GM19025 (cell line): ENCODE measurements around the gene SARM1.

ENCODE experiments used
- ATAC-seq: cut with Tn5 transposase; IDR thresholded peaks from one replicate; pipeline ENCODE4 v1.9.1; 2021; ENCODE audit warnings: mild to moderate bottlenecking, low read depth, moderate library complexity; ENCODE audit not compliant: unreplicated experiment

The SARM1 gene

DNA sequence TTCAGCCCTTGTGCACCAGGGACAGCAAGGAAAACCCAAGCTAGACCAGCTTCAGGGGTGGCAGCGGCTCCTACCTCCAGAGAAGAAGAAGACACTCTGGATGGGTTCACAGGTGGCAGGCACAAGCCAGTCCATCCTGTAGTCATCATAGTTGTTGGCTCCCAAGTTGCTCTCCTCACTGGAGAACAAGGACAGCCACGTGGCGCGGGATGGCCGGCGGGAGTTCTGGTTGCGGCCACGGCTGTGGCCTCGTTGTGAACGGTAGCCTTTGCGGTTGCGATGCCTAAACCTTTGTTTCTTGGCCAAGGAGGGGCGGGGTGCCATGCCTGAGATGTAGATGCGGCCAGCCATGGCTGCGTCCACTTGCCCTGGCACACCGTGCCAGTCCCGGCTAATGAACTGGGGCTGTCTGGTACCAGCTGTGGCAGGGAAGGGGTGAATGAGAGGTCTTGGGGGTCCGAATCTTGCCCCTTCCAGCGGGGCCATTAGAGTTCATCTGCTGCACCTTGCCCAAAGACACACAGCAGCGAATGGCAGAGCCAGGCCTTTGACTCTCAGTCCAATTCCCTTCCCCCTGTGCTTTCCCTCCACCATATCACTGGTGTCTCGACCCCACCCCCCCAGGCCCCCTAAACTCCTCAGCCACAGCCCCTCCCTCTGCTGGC lies 3.7 kb upstream of the SARM1 start:
- ATAC-seq, result no peak

DNA sequence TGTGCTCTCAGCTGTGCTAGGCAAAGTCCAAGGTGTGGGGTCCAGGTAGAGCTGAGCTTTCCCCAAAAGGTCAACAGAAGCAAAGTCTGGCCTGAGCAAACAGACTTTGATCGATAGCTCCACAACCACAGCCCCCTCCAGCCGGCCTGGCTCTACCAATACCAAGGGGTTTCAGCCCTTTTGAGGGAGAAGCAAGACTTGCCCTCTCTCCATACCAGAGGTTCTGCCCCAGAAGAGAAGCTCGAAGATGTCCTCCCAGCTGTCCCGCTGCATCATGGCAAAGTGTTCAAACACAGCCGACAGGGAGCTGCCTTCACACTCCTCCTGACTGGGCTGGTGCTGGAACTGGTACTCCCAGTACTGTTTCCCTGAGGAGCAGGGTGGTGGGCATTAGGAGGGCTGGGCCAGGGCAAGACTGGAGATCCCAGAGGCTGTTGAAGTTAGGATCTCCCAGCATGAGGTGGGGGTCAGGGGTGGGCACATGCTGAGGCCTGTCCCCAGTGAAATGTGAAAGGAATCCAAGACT lies 3.1 kb upstream of the SARM1 start:
- ATAC-seq, result no peak

DNA sequence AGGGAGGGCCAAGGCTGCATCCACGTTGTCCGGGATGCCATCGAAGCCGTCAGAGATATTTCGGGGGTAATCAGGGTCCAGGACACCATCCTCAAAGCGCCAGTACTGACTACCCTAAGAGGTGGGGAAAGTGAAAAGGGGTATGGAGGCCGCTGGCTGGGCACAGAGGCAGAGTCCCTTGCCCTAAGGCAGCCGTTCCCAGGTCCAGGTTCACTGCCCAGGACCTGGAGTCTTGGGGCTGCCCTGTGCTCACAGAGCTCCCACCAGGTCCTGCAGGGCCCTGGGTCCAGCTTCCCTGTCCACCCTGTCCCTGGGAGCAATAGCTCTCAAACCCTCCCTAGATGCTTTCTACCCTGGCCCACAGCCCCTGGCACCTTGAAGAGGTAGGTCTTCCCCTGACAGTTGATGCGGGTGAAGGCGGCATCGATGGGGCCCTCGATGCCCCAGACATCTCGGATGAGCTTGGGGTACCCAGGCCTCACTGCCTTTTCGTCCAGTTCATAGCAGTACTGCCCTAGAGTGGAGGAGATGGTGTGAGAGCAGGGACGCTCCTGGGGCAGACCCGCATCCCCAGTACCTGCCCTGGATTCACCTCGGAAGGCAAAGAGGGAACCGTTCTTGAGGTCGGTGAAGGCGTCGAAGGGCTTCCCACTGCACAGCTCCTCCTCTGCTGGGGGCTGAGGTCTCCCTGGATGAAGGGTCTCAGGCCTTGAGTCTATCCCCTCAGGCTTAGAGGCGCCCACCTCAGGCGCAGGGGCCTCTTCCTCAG lies 2.4 kb upstream of the SARM1 start:
- ATAC-seq, result no peak

DNA sequence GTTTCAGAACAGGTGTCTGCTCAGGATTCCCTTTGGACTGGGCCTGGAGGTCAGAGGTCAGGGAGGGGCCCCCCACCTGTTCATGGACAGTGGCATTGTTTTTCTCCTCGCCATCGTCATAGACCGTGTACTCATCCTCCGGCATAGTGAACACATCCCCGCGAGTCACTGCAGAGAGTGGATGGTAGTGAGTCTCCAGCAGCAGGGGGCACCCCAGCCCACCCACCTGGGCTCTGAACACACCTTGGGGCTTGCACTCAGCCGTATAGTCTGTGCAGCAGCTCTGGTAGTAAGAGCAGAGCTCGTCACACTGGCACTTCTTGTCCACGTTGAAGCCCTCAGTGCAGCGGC lies 1.8 kb upstream of the SARM1 start:
- ATAC-seq, result no peak

DNA sequence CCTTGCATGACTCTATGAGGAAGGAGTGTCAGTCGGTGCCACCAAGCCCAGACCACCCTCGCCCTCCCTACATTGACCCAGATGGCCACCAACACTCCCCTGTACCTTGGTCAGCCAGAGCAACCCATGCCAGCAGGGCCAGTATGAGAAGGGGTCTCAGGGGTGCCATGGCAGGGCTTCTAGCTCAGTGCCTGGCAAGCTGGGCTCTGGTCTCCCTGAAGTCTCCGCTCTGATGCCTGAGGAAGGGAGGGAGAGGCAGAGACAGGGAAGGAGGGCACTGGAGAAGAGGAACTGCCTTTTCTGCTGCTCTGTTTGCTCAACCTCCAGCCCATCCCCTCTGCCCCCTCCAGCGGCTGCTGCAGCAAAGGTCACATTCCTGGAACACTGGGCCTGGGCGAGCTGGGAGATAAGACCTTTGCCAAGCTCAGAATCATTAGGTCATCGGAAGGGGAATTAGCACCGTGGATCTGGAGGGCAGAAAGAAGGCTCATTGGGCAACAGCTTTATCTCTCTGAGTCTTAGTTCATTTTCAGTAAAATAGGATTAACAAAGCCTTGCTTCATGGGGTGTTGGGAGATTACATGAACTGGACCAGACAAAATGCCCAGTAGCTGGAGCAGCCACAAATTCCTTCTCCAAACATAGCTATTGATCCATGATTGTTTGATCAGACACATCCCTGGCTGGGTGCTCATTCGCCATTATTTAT lies 1.3 kb upstream of the SARM1 start, which contains the start of gene VTN:
Gene VTN (minus strand): TSS at position 273 of the 709 bp plus-strand sequence. CDS start 104 bp downstream, at position 169.
- no peak for ATAC-seq

DNA sequence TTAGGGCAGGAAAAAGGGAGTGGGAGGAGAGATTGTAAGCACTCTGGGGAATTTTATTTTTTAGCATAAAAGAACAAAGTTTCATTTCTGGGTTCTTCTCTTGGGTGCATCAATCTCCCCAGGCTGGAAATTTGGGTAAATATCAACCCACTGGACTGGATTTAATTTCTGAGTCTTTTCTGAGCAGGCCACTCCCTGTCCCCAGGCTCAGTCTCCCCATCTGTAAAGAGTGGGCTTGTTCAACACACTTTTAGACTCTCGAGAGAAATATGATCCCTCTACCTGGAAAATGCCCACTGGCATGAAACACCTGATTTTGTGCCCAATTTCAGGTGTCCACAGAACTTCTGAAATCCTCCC lies 770 bp upstream of the SARM1 start:
- no peak for ATAC-seq

DNA sequence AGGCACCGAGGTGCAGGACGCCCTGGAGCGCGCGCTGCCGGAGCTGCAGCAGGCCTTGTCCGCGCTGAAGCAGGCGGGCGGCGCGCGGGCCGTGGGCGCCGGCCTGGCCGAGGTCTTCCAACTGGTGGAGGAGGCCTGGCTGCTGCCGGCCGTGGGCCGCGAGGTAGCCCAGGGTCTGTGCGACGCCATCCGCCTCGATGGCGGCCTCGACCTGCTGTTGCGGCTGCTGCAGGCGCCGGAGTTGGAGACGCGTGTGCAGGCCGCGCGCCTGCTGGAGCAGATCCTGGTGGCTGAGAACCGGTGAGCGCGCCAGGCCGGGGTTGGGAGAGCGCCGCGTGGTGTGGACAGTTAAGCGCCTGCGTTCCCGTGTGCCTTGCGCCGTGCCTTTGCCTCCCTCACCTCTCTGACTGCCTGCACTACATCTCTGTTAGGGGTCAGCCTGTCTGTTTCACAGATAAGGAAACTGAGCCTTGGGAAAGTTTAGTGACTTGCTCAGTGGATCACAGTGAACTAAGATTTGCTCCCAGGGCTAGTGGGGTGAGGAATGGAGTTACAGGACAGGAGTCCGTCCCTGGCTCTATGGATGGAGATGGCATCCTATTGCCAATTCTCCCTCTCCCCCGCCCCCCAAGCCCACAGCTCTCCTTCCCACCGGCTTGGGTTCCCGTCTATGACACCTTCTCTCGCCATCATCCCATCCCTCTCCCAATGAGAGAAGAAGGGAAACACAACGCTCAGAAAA lies 880 bp downstream of the SARM1 start:
- peak; percentile 8 for ATAC-seq

DNA sequence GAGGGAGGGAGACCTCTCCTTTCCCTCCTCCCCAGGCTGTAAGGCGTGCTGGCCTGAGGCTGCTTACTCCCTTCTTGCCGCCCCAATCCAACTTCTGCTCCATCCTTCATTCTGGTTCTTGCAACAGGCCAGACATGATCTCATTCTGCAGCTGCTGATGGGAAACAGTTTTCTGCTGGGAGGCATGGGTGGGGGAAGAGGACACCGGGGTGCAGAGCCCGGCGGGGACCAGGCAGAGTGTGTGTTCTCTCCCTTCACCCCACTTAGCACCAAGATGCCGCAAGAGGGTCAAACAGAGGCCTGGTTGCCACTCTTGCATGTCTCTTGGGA lies 1.4 kb downstream of the SARM1 start:
- ATAC-seq, result no peak

DNA sequence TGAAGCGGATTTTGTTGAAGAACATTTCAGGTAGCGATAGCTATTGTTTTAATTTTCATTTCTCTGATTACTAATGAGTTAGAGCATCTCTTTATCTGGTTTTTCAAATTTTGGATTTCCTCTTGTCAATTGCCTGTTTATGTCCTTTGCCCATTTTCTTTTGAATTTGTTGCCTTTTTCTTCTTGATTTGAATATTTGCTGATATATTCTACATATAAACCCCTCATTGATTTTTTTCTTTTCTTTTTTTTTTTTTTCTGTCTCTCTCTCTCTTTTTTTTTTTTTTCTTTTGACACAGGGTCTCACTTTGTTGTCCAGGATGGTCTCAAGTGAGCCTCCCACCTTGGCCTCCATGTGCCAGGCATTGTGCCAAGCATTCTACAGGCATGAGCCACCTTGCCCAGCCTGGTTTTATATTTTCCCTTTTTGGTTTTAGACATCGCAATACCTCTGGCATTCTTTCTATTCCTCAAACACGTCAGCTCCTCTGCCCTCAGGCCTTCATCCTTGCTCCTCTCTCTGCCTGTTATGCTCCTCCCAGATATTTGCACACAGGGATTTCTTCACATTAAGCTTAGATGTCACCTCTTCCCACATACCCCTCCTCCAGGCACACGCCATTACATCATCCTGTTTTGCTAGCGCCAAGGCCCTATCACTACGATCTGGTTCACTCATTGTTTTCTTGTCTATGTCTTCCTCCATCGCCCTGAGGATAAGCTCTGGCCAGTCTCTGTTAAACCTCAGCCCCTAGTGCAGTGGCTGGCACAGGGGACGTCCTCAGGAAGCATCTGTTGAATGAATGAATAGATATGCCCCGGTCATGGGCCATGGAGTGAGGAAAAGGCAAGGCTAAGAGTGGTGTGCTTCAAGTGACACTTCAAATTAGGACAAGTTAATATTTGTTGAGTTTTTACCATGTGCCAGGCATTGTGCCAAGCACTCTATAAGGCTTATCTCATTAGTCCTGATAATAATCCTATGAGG lies 8.6 kb downstream of the SARM1 start:
- no peak for ATAC-seq

DNA sequence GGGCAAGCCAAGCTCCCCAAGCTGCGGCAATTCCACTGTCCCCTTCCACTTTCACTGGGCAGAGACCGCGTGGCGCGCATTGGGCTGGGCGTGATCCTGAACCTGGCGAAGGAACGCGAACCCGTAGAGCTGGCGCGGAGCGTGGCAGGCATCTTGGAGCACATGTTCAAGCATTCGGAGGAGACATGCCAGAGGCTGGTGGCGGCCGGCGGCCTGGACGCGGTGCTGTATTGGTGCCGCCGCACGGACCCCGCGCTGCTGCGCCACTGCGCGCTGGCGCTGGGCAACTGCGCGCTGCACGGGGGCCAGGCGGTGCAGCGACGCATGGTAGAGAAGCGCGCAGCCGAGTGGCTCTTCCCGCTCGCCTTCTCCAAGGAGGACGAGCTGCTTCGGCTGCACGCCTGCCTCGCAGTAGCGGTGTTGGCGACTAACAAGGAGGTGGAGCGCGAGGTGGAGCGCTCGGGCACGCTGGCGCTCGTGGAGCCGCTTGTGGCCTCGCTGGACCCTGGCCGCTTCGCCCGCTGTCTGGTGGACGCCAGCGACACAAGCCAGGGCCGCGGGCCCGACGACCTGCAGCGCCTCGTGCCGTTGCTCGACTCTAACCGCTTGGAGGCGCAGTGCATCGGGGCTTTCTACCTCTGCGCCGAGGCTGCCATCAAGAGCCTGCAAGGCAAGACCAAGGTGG lies 9.8 kb downstream of the SARM1 start:
- ATAC-seq, result no peak

DNA sequence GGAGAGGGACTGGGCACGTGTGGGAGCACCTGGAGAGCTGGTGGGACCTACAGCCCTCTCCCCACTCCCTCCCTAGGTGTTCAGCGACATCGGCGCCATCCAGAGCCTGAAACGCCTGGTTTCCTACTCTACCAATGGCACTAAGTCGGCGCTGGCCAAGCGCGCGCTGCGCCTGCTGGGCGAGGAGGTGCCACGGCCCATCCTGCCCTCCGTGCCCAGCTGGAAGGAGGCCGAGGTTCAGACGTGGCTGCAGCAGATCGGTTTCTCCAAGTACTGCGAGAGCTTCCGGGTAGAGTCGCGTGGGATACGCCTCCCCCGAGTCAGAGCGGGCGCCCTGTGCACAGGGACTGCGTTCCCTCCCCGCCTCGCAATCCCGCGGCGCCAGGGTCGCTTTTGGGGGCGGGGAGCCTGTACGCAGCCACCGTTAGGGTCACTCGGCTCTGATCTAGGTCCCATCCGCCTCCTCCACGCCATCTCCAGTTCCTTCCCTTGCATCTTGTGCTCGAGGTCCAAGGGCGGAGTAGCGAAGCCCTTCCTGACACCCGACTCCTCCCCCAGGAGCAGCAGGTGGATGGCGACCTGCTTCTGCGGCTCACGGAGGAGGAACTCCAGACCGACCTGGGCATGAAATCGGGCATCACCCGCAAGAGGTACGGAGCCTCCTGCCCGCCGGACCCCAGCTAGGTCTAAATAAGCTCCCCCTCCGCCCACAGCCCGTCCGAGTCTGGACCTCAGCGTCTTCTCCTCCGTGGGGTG lies 13.0 kb downstream of the SARM1 start:
- peak; percentile 81 for ATAC-seq

DNA sequence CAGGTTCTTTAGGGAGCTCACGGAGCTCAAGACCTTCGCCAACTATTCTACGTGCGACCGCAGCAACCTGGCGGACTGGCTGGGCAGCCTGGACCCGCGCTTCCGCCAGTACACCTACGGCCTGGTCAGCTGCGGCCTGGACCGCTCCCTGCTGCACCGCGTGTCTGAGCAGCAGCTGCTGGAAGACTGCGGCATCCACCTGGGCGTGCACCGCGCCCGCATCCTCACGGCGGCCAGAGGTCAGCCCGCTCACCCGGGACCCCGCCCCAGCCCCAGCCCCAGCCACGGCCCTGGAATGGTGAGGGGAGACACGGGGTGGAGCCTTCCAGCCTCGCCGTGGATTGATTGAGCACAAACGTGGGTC lies 13.5 kb downstream of the SARM1 start:
- ATAC-seq, result no peak

DNA sequence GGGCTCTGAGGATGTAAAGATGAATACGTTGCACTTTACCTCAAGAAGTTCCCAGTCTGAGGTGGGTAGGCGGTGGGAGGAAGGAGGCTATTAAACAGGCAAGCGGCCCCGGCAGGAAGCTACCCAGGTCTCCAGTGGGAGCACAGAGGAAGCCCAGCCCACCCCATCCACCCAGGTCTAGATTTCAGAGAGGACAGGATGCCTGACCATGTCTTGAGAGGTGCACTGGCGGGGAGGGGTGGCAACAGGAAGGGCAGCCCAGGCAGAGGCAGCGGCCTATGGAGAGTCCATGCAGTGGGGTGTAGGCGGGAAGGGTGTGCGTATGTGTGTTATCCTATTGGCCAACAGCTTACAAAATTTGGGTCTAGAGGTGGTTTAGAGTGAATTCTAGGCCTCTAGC lies 13.9 kb downstream of the SARM1 start:
- ATAC-seq, result no peak

DNA sequence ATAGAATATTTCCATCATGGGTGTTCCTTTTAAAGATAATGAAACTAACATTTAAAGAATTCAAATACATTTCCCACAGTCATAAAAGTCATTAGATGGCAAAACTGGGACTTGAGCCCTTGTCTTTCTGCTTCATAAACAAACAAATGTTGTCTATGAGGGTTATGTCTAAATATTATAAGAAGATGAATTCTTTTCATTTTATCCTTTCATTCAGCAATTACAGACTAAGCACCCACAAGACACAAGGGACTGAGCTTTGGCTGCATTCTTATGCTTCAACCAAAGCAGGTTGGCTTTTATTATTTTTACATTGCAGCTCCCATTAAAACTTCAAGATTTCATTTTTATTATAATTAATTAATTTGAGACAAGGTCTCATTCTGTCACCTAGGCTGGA lies 14.9 kb downstream of the SARM1 start:
- no peak for ATAC-seq

DNA sequence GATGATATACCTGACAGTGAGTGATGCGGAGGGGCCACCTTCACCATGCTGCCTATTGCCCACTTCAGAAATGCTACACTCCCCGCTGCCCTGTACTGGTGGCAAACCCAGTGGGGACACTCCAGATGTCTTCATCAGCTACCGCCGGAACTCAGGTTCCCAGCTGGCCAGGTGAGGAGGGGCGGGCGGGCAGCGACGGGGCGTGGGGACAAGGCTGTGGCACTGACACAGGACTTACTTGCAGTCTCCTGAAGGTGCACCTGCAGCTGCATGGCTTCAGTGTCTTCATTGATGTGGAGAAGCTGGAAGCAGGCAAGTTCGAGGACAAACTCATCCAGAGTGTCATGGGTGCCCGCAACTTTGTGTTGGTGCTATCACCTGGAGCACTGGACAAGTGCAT lies 16.6 kb downstream of the SARM1 start:
- no peak for ATAC-seq

DNA sequence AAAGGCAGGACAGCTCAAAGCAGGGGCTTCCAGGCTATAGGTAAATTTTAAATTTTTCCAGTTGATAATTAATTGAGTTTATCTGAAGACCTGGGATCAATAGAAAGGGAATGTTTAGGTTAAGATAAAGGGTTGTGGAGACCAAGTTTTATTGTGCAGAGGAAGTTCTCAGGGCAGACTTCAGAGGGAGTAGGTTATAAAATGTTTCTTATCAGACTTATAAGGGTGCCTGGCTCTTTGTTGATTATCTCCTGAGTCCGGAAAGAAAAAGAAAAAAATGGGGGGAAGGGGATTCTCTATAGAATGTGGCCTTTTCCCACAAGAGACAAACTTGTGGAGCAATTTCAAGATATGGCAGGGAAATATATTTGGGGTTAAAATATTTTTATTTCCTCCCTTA lies 18.6 kb downstream of the SARM1 start:
- ATAC-seq, result no peak

DNA sequence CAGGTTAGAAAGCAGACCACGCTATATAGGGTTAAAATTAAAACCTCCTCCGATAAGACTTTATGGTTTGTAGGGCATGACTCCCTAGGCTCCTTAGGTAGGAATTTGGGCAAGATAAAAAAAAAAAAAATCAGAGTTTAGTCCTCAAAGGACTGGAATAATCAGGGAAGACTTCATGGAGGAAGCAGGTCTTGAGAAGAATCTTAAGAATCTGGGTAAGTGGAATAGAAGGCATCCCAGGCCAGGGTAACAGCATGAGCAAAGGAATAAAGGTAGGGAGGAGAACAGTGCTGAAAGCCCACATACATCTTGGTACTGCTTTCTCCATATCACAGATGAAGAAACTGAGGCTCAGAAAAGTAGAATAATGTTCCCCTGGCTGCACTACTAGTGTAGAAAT lies 19.1 kb downstream of the SARM1 start:
- no peak for ATAC-seq

DNA sequence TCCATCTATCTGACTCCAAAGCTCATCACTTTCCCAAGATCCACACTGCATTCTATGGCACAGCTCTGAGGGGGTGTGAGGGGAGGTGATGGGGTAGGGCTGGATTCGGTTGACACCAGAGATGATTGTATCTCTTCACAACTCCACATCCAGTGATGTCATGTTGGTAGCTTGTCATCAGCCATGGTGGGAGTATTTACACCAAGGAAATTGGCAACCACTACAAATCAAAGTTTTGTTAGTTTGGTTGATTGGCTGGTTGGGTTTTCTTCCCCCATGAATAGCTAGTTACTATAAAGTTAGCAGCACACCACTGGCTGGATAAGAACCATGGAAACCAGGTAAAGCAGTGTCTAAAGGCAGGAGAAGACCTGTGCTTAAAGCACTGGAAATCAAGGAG lies 19.5 kb downstream of the SARM1 start:
- ATAC-seq, result no peak

DNA sequence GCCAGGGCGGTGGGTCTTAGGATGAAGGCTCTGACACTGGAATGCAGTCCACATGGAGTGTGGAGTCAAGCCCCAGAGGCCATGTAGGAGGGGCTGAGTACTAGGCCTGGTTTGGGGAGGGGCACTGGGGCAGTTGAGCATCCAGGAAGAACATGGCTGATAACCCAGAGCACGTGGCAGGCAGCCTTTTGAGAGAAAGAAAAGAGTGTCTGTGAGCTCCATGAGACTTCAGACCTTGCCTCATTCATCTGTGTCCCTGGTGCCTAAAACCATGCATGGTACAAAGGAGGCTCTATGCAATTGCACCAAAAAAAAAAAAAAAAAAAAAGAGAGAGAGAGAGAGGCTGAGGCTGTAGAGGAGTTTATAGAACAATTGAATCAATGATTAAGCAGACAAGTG lies 19.9 kb downstream of the SARM1 start:
- ATAC-seq, result no peak
